WTC11 (cell line): ENCODE measurements around the gene RABL6. TPM values are rescaled to one million over a fixed set of nuclear protein-coding genes. Genes with fewer than 3 reads are reported as not detected.

Experiments
- ATAC-seq: fragments of 200-7000 bp; cut with Tn5 transposase; 2 replicates; pipeline ENCODE4 v1.10.0; 2021; ENCODE audit warnings: mild to moderate bottlenecking, moderate library complexity
- CTCF ChIA-PET: fragments of 300-600 bp; sonication (Branson Sonifier 250); formaldehyde crosslinking; loops from one replicate; lab custom pipeline; 2021; ENCODE audit warnings: antibody characterized with exemption; lab: Charles Lee
- POLR2A ChIA-PET: fragments of 350-600 bp; sonication (Branson Sonifier 250); formaldehyde crosslinking; loops from one replicate; lab custom pipeline; 2021; ENCODE audit warnings: antibody characterized with exemption; lab: Charles Lee
- DNase-seq: peaks from one replicate; pipeline ENCODE4 v3.0.0; 2021; ENCODE audit warnings: low spot score
- H3K27ac Mint-ChIP-seq: 2 replicates; pipeline ENCODE4 v1.8.0; 2021; ENCODE audit warnings: mixed read lengths
- H3K27me3 Mint-ChIP-seq: 2 replicates; pipeline ENCODE4 v1.8.0; 2021; ENCODE audit warnings: low read depth, mild to moderate bottlenecking, moderate library complexity, mixed read lengths
- H3K36me3 Mint-ChIP-seq: 2 replicates; pipeline ENCODE4 v1.8.0; 2021; ENCODE audit warnings: mixed read lengths
- H3K4me1 Mint-ChIP-seq: 2 replicates; pipeline ENCODE4 v1.8.0; 2022; ENCODE audit warnings: mixed read lengths
- H3K4me3 Mint-ChIP-seq: 2 replicates; pipeline ENCODE4 v1.8.0; 2021; ENCODE audit warnings: mild to moderate bottlenecking, moderate library complexity, mixed read lengths
- H3K9me3 Mint-ChIP-seq: 2 replicates; pipeline ENCODE4 v1.8.0; 2021; ENCODE audit warnings: mixed read lengths
- CREM ChIP-seq: sonication (generic); formaldehyde crosslinking; IDR thresholded peaks from 2 replicates; pipeline ENCODE4 v1.8.1; 2022; ENCODE audit warnings: mild to moderate bottlenecking, missing genetic modification reagents, moderate library complexity
- GTF2I ChIP-seq: fragments of 250-450 bp; sonication (Bioruptor Pico); conservative IDR thresholded peaks from 2 replicates; pipeline ENCODE4 v1.4.0; 2021; ENCODE audit warnings: mild to moderate bottlenecking
- HMGA2 ChIP-seq: fragments of 250-450 bp; sonication (Bioruptor Pico); IDR thresholded peaks from 2 replicates; pipeline ENCODE4 v1.4.0; 2021; ENCODE audit warnings: mild to moderate bottlenecking, moderate library complexity
- NR1H2 ChIP-seq: sonication (generic); formaldehyde crosslinking; IDR thresholded peaks from 2 replicates; pipeline ENCODE4 v1.9.0; 2021; ENCODE audit warnings: mild to moderate bottlenecking, moderate library complexity, missing genetic modification reagents
- OVOL2 ChIP-seq: fragments of 250-450 bp; sonication (Bioruptor Pico); IDR thresholded peaks from 2 replicates; pipeline ENCODE4 v1.9.0; 2021; ENCODE audit warnings: mild to moderate bottlenecking, borderline replicate concordance
- PRRX2 ChIP-seq: fragments of 250-450 bp; sonication (Bioruptor Pico); IDR thresholded peaks from 2 replicates; pipeline ENCODE4 v1.8.0; 2021; ENCODE audit warnings: mild to moderate bottlenecking
- SMAD3 ChIP-seq: sonication (generic); formaldehyde crosslinking; IDR thresholded peaks from 2 replicates; pipeline ENCODE4 v1.8.0; 2022; ENCODE audit warnings: missing genetic modification reagents, mild to moderate bottlenecking, borderline replicate concordance
- ZNF416 ChIP-seq: fragments of 250-450 bp; sonication (Bioruptor Pico); IDR thresholded peaks from 2 replicates; pipeline ENCODE4 v1.9.0; 2021; ENCODE audit warnings: mild to moderate bottlenecking, inconsistent platforms
- ZNF423 ChIP-seq: fragments of 250-450 bp; sonication (Bioruptor Pico); IDR thresholded peaks from 2 replicates; pipeline ENCODE4 v2.1.2; 2022; ENCODE audit warnings: mild to moderate bottlenecking, moderate library complexity
- total RNA-seq: library from RNA; stranded (reverse); gene quantifications from 3 replicates; pipeline ENCODE4 v1.2.3, GENCODE V29; 2021
- TF ChIP-seq, protein P1 (sequence below): sonication (generic); formaldehyde crosslinking; IDR thresholded peaks from 2 replicates; pipeline ENCODE4 v1.8.0; 2022; ENCODE audit warnings: mild to moderate bottlenecking, missing genetic modification reagents
- TF ChIP-seq, protein P2 (sequence below): sonication (generic); formaldehyde crosslinking; IDR thresholded peaks from 2 replicates; pipeline ENCODE4 v1.8.0; 2023; ENCODE audit warnings: missing genetic modification reagents, mild to moderate bottlenecking, borderline replicate concordance
- TF ChIP-seq, protein P3 (sequence below): sonication (generic); formaldehyde crosslinking; IDR thresholded peaks from 2 replicates; pipeline ENCODE4 v1.8.1; 2022; ENCODE audit warnings: mild to moderate bottlenecking, moderate library complexity, missing genetic modification reagents
- TF ChIP-seq, protein P4 (sequence below): sonication (generic); formaldehyde crosslinking; IDR thresholded peaks from 2 replicates; pipeline ENCODE4 v1.8.0; 2023; ENCODE audit warnings: missing genetic modification reagents
- TF ChIP-seq, protein P5 (sequence below): sonication (generic); formaldehyde crosslinking; IDR thresholded peaks from 2 replicates; pipeline ENCODE4 v1.8.1; 2022; ENCODE audit warnings: low read depth, mild to moderate bottlenecking, moderate library complexity, missing genetic modification reagents, borderline replicate concordance
- TF ChIP-seq, protein P6 (sequence below): sonication (generic); formaldehyde crosslinking; IDR thresholded peaks from 2 replicates; pipeline ENCODE4 v1.8.1; 2023; ENCODE audit warnings: mild to moderate bottlenecking, missing genetic modification reagents, moderate library complexity

The RABL6 gene
- total RNA-seq, 1 experiment from 2014 or later: 171 TPM

DNA sequence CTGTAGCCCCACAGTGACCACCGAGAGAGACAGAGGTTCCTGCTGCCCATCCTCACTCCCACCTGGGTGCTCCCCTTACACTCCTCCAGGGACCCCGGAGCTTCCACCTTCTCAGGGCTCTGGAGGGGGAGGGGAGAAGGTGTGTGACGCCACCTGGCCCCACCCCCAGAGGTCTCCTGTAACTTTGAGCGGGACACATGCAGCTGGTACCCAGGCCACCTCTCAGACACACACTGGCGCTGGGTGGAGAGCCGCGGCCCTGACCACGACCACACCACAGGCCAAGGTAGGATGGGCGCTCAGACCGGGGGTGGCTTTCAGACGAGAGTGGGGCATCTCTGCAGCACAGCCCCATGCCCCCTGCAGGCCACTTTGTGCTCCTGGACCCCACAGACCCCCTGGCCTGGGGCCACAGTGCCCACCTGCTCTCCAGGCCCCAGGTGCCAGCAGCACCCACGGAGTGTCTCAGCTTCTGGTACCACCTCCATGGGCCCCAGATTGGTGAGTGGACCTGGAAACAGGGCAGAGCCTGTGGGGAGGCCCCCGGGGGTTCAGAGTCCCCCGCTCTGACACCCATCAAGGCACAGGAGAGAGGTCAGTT is 48.9 kb downstream of the RABL6 start:
- CTCF ChIA-PET: interaction anchor here (0.8 to 3.0 kb wide), 4 partner anchors 13 to 94 kb away, joined by 3 to 13 read pairs (median 5); partner anchors contain the start of gene AJM1
- ATAC-seq (no peak), DNase-seq (peak; percentile 16)
- no peaks in the 10 kb centered on the region for H3K36me3 Mint-ChIP-seq
- H3K27me3 Mint-ChIP-seq: no peaks in the 10 kb centered on the region
- no peak overlapping the region for H3K27ac Mint-ChIP-seq
- no peaks in the 10 kb centered on the region for H3K9me3 Mint-ChIP-seq
- no peaks in the 10 kb centered on the region for H3K4me1 Mint-ChIP-seq
- H3K4me3 Mint-ChIP-seq: no peak overlapping the region
- POLR2A ChIA-PET: interaction anchor here (1.1 kb wide), 1 partner anchor 9 kb away, joined by 5 read pairs; no protein-coding TSS in a partner anchor
- TF ChIP-seq ZNF416 (CRISPR knock-in tag): no peak
- TF ChIP-seq ZNF423 (CRISPR knock-in tag): 0 out of 2 replicates have a peak, but pooled peaks have one; percentile 11
- TF ChIP-seq, protein P1, sequence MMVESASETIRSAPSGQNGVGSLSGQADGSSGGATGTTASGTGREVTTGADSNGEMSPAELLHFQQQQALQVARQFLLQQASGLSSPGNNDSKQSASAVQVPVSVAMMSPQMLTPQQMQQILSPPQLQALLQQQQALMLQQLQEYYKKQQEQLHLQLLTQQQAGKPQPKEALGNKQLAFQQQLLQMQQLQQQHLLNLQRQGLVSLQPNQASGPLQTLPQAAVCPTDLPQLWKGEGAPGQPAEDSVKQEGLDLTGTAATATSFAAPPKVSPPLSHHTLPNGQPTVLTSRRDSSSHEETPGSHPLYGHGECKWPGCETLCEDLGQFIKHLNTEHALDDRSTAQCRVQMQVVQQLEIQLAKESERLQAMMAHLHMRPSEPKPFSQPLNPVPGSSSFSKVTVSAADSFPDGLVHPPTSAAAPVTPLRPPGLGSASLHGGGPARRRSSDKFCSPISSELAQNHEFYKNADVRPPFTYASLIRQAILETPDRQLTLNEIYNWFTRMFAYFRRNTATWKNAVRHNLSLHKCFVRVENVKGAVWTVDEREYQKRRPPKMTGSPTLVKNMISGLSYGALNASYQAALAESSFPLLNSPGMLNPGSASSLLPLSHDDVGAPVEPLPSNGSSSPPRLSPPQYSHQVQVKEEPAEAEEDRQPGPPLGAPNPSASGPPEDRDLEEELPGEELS (CRISPR knock-in tag): no peak
- TF ChIP-seq, protein P2, sequence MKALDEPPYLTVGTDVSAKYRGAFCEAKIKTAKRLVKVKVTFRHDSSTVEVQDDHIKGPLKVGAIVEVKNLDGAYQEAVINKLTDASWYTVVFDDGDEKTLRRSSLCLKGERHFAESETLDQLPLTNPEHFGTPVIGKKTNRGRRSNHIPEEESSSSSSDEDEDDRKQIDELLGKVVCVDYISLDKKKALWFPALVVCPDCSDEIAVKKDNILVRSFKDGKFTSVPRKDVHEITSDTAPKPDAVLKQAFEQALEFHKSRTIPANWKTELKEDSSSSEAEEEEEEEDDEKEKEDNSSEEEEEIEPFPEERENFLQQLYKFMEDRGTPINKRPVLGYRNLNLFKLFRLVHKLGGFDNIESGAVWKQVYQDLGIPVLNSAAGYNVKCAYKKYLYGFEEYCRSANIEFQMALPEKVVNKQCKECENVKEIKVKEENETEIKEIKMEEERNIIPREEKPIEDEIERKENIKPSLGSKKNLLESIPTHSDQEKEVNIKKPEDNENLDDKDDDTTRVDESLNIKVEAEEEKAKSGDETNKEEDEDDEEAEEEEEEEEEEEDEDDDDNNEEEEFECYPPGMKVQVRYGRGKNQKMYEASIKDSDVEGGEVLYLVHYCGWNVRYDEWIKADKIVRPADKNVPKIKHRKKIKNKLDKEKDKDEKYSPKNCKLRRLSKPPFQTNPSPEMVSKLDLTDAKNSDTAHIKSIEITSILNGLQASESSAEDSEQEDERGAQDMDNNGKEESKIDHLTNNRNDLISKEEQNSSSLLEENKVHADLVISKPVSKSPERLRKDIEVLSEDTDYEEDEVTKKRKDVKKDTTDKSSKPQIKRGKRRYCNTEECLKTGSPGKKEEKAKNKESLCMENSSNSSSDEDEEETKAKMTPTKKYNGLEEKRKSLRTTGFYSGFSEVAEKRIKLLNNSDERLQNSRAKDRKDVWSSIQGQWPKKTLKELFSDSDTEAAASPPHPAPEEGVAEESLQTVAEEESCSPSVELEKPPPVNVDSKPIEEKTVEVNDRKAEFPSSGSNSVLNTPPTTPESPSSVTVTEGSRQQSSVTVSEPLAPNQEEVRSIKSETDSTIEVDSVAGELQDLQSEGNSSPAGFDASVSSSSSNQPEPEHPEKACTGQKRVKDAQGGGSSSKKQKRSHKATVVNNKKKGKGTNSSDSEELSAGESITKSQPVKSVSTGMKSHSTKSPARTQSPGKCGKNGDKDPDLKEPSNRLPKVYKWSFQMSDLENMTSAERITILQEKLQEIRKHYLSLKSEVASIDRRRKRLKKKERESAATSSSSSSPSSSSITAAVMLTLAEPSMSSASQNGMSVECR (CRISPR knock-in tag): no peak

DNA sequence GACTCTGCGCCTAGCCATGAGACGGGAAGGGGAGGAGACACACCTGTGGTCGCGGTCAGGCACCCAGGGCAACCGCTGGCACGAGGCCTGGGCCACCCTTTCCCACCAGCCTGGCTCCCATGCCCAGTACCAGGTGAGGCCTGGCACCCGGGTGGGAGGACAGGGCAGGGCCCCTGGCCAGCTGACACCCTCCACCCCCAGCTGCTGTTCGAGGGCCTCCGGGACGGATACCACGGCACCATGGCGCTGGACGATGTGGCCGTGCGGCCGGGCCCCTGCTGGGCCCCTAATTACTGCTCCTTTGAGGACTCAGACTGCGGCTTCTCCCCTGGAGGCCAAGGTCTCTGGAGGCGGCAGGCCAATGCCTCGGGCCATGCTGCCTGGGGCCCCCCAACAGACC is 49.4 kb downstream of the RABL6 start:
- H3K27me3 Mint-ChIP-seq: no peaks in the 10 kb centered on the region
- no peak overlapping the region for H3K27ac Mint-ChIP-seq
- ChIA-PET CTCF (interaction anchor here (0.8 to 3.0 kb wide), 3 partner anchors 13 to 57 kb away, joined by 3 to 13 read pairs (median 4); partner anchors contain the start of gene AJM1), POLR2A (interaction anchor here (1.1 kb wide), 1 partner anchor 10 kb away, joined by 5 read pairs; no protein-coding TSS in a partner anchor)
- no peaks in the 10 kb centered on the region for H3K9me3 Mint-ChIP-seq
- DNase-seq: no peak
- H3K4me1 Mint-ChIP-seq: no peaks in the 10 kb centered on the region
- no peak overlapping the region for H3K4me3 Mint-ChIP-seq
- no peak for TF ChIP-seq OVOL2 (CRISPR knock-in tag)
- TF ChIP-seq, protein P3, sequence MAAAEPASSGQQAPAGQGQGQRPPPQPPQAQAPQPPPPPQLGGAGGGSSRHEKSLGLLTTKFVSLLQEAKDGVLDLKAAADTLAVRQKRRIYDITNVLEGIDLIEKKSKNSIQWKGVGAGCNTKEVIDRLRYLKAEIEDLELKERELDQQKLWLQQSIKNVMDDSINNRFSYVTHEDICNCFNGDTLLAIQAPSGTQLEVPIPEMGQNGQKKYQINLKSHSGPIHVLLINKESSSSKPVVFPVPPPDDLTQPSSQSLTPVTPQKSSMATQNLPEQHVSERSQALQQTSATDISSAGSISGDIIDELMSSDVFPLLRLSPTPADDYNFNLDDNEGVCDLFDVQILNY (CRISPR knock-in tag): no peak
- ATAC-seq: no peak
- H3K36me3 Mint-ChIP-seq: no peaks in the 10 kb centered on the region

DNA sequence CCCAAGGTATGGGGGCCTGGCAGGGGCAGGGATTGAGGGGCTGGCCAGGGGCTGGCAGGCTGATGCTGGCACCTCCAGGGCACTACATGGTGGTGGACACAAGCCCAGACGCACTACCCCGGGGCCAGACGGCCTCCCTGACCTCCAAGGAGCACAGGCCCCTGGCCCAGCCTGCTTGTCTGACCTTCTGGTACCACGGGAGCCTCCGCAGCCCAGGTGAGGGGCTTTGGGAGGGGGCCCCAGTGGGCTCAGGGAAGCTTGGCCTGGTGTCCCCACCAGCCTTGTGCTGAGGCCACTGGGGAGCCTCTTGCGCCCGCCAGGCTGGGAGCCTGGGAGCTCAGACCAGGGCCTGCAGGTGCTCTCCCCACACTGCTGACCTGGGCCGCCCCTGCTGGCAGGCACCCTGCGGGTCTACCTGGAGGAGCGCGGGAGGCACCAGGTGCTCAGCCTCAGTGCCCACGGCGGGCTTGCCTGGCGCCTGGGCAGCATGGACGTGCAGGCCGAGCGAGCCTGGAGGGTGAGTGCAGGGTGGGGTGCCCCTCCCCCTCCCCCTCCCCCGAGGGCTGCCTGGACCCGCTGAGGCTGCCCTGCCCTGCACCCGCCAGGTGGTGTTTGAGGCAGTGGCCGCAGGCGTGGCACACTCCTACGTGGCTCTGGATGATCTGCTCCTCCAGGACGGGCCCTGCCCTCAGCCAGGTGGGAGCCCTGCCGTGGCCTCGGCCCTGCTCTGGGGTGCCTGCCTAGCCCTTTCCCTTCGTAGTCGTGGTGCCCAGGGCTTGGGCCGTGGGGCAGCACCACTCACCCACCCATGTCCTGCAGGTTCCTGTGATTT is 50.0 kb downstream of the RABL6 start:
- no peaks in the 10 kb centered on the region for H3K27me3 Mint-ChIP-seq
- no peaks in the 10 kb centered on the region for H3K4me1 Mint-ChIP-seq
- H3K27ac Mint-ChIP-seq: no peak overlapping the region
- POLR2A ChIA-PET: no interaction called here
- ATAC-seq: no peak
- CTCF ChIA-PET: interaction anchor here (0.8 to 3.0 kb wide), 3 partner anchors 14 to 57 kb away, joined by 3 to 13 read pairs (median 4); partner anchors contain the start of gene AJM1
- H3K9me3 Mint-ChIP-seq: no peaks in the 10 kb centered on the region
- peak; percentile 12 for DNase-seq
- 0 out of 2 replicates have a peak, but pooled peaks cover 3% of the 10 kb centered on the region for H3K36me3 Mint-ChIP-seq
- H3K4me3 Mint-ChIP-seq: no peak overlapping the region
- TF ChIP-seq HMGA2 (no peak), PRRX2 (CRISPR knock-in tag) (no peak), SMAD3 (CRISPR knock-in tag) (no peak), CREM (CRISPR knock-in tag) (no peak), NR1H2 (CRISPR knock-in tag) (no peak), GTF2I (no peak)
- TF ChIP-seq, protein P4, sequence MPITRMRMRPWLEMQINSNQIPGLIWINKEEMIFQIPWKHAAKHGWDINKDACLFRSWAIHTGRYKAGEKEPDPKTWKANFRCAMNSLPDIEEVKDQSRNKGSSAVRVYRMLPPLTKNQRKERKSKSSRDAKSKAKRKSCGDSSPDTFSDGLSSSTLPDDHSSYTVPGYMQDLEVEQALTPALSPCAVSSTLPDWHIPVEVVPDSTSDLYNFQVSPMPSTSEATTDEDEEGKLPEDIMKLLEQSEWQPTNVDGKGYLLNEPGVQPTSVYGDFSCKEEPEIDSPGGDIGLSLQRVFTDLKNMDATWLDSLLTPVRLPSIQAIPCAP (CRISPR knock-in tag): no peak
- TF ChIP-seq, protein P5, sequence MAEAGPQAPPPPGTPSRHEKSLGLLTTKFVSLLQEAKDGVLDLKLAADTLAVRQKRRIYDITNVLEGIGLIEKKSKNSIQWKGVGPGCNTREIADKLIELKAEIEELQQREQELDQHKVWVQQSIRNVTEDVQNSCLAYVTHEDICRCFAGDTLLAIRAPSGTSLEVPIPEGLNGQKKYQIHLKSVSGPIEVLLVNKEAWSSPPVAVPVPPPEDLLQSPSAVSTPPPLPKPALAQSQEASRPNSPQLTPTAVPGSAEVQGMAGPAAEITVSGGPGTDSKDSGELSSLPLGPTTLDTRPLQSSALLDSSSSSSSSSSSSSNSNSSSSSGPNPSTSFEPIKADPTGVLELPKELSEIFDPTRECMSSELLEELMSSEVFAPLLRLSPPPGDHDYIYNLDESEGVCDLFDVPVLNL (CRISPR knock-in tag): no peak
- TF ChIP-seq, protein P6, sequence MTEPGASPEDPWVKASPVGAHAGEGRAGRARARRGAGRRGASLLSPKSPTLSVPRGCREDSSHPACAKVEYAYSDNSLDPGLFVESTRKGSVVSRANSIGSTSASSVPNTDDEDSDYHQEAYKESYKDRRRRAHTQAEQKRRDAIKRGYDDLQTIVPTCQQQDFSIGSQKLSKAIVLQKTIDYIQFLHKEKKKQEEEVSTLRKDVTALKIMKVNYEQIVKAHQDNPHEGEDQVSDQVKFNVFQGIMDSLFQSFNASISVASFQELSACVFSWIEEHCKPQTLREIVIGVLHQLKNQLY (CRISPR knock-in tag): no peak
- TF ChIP-seq, protein P1 (CRISPR knock-in tag): no peak
